GM12878 (cell line): ENCODE data around the gene SORBS2. TPM values are rescaled to one million over a fixed set of nuclear protein-coding genes. Genes with fewer than 3 reads are reported as not detected.

Source experiments
- ATAC-seq: fragments of 200-7000 bp; cut with Tn5 transposase; 3 replicates; pipeline ENCODE4 v1.9.1; 2020; ENCODE audit warnings: mild to moderate bottlenecking, moderate library complexity
- BruUV-seq: library from RNA; stranded (reverse); fragments of 400-500 nt; replicated peaks from 2 replicates; lab custom pipeline; 2021; lab: Mats Ljungman, UMichigan
- CTCF ChIA-PET: fragments of 300-600 bp; sonication (Branson Sonifier 250); formaldehyde crosslinking; extraction: SDS; loops from one replicate; lab custom pipeline; 2021; ENCODE audit warnings: inconsistent platforms; lab: Yijun Ruan, JAX
- POLR2A ChIA-PET: fragments of 350-600 bp; formaldehyde crosslinking; extraction: SDS; loops from one replicate; lab custom pipeline; 2021; ENCODE audit warnings: inconsistent platforms; lab: Charles Lee
- RAD21 ChIA-PET: fragments of 300-600 bp; sonication (Branson Sonifier 250); formaldehyde crosslinking; loops from one replicate; lab custom pipeline; 2023; ENCODE audit warnings: antibody characterized with exemption; ENCODE audit not compliant: unreplicated experiment; lab: Charles Lee
- SMC1A ChIA-PET: fragments of 300-600 bp; sonication (Branson Sonifier 250); formaldehyde crosslinking; loops from one replicate; lab custom pipeline; 2023; ENCODE audit not compliant: unreplicated experiment, uncharacterized antibody; lab: Charles Lee
- DNase-seq: peaks from one replicate; pipeline ENCODE4 v3.0.0-alpha.2; 2011; ENCODE audit warnings: low read depth, low spot score
- FAIRE-seq: peaks from 3 replicates; lab custom pipeline; 2011; peaks lifted over from hg19 to GRCh38; lab: Jason Lieb, UNC
- H2AFZ ChIP-seq: 2 replicates; pipeline ENCODE4 v1.6.0; 2011; ENCODE audit warnings: low read depth, low read length, control low read depth; ENCODE audit not compliant: control insufficient read depth
- H3K27ac ChIP-seq: 2 replicates; pipeline ENCODE4 v1.5.1; 2011; ENCODE audit warnings: control low read depth; ENCODE audit not compliant: control insufficient read depth, insufficient read depth
- H3K27me3 ChIP-seq, 2 experiments: replicated peaks in 1 of 2; 2 replicates each; pipeline versions ENCODE4 v1.6.0 to v1.6.1; 2011; ENCODE audit warnings: low read length in 1 of 2; ENCODE audit not compliant: control insufficient read depth in 2 of 2, insufficient read depth in 2 of 2
- H3K36me3 ChIP-seq, 2 experiments: 2 replicates each; pipeline ENCODE4 v1.5.1; 2011; ENCODE audit warnings: low read length in 1 of 2; ENCODE audit not compliant: control insufficient read depth in 2 of 2, insufficient read depth in 2 of 2
- H3K4me1 ChIP-seq: 2 replicates; pipeline ENCODE4 v1.6.1; 2011; ENCODE audit warnings: mild to moderate bottlenecking, low read length, moderate library complexity, mixed read lengths; ENCODE audit not compliant: control insufficient read depth, insufficient read depth
- H3K4me2 ChIP-seq: 2 replicates; pipeline ENCODE4 v1.6.0; 2011; ENCODE audit warnings: control low read depth; ENCODE audit not compliant: control insufficient read depth, insufficient read depth
- H3K4me3 ChIP-seq: fragments of 200-600 bp; sonication (generic); 2 replicates; pipeline ENCODE4 v1.5.1; 2016
- H3K79me2 ChIP-seq: 2 replicates; pipeline ENCODE4 v1.6.0; 2011; ENCODE audit warnings: low read length; ENCODE audit not compliant: control insufficient read depth, insufficient read depth
- H3K9ac ChIP-seq: 2 replicates; pipeline ENCODE4 v1.8.0; 2011; ENCODE audit warnings: low read length, control low read depth, mixed read lengths; ENCODE audit not compliant: control insufficient read depth, insufficient read depth
- H3K9me3 ChIP-seq: replicated peaks from 3 replicates; pipeline ENCODE4 v1.5.1; 2011; ENCODE audit warnings: mild to moderate bottlenecking, low read length; ENCODE audit not compliant: control insufficient read depth, insufficient read depth
- H4K20me1 ChIP-seq: 2 replicates; pipeline ENCODE4 v1.6.0; 2011; ENCODE audit not compliant: control insufficient read depth, insufficient read depth
- DPF2 ChIP-seq: fragments of 450-650 bp; IDR thresholded peaks from 2 replicates; pipeline ENCODE4 v1.6.1; 2017; ENCODE audit warnings: mild to moderate bottlenecking
- ESRRA ChIP-seq: IDR thresholded peaks from 2 replicates; pipeline ENCODE4 v1.6.1; 2012; ENCODE audit warnings: mild to moderate bottlenecking, low read length, improper control_type of control experiment
- NFXL1 ChIP-seq: fragments of 450-650 bp; IDR thresholded peaks from 2 replicates; pipeline ENCODE4 v1.6.1; 2017; ENCODE audit warnings: antibody characterized with exemption, mild to moderate bottlenecking, borderline replicate concordance
- RCOR1 ChIP-seq: conservative IDR thresholded peaks from 2 replicates; pipeline ENCODE4 v1.6.1; 2012; ENCODE audit warnings: low read depth, low read length, improper control_type of control experiment
- SMAD5 ChIP-seq: IDR thresholded peaks from 2 replicates; pipeline ENCODE4 v1.6.1; 2016; ENCODE audit warnings: antibody characterized with exemption, low read depth
- TBL1XR1 ChIP-seq: IDR thresholded peaks from 2 replicates; pipeline ENCODE4 v1.6.1; 2012; ENCODE audit warnings: low read depth, low read length, improper control_type of control experiment
- ZBTB11 ChIP-seq: fragments of 450-650 bp; formaldehyde crosslinking; IDR thresholded peaks from 2 replicates; pipeline ENCODE4 v1.5.0; 2022; ENCODE audit warnings: mild to moderate bottlenecking, missing genetic modification characterization
- WGBS: methylation state at CpG from one replicate; pipeline ENCODE4 v1.1.6; 2016; ENCODE audit warnings: low lambda C conversion rate; ENCODE audit not compliant: insufficient replicate concordance, insufficient coverage; ENCODE audit errors: missing lambda C conversion rate; 5-methylcytosine and 5-hydroxymethylcytosine counted together
- in situ Hi-C: fragments of 300-500 bp; cut with MboI; formaldehyde crosslinking; loops from 9 replicates; pipeline ENCODE4 v1.14.3; 2018; ENCODE audit warnings: mixed read lengths
- intact Hi-C: fragments of 100-400 bp; cut with micrococcal nuclease; formaldehyde crosslinking; loops from one replicate; pipeline ENCODE4 v1.14.2; 2022; ENCODE audit not compliant: unreplicated experiment
- polyA plus RNA-seq, 11 experiments: library from polyadenylated mRNA; depleted of rRNA in 4 of 11; unstranded in 6 of 11; stranded (reverse) in 5 of 11; fragments of >200 nt; fragmentation: Nextera tagmentation in 4 of 11; fragmentation: Illumina TruSeq in 1 of 11; extraction: Ambion mirVana in 4 of 11; extraction: Trizol in 1 of 11; gene quantifications; 1 replicate in 1 of 11; 2 replicates in 10 of 11; pipeline versions ENCODE4 v1.2.1 to v1.2.3, GENCODE V29; 2011 to 2016; ENCODE audit warnings: inconsistent platforms in 2 of 11, missing spikeins in 2 of 11, low read depth in 1 of 11
- total RNA-seq, 4 experiments: library from RNA; depleted of rRNA in 3 of 4; stranded (reverse); fragments of >200 nt in 3 of 4; fragmentation: Illumina TruSeq in 1 of 4; extraction: Trizol in 1 of 4; gene quantifications; 2 replicates each; pipeline versions ENCODE4 v1.2.1 to v1.2.3, GENCODE V29; 2013 to 2021

SORBS2 gene
- total and polyA plus RNA-seq, 10 of the 15 experiments (the other 5 are each of a cell fraction or from before 2014, with no cell fraction given), result 0.06 to 3.0 (median 0.79) TPM

- TF ChIP-seq ZBTB11 (no peak), NFXL1 (no peak), ESRRA (no peak)
Measured at GRCh38 chr4:185849664-185850550, 37.9 kb upstream of the SORBS2 start (continued).

- TF ChIP-seq TBL1XR1 (no peak), DPF2 (no peak), RCOR1 (no peak), SMAD5 (no peak)
- Histone ChIP-seq H2AFZ (no peak overlapping the region), H3K36me3 (no peaks in the 10 kb centered on the region), H3K4me3 (no peak overlapping the region), H3K79me2 (no peaks in the 10 kb centered on the region), H3K9ac (no peak overlapping the region), H3K27me3 (peaks cover 0 to 1% of the 10 kb centered on the region in 2 experiments; a peak in 1 of 4 replicates), H3K27ac (no peak overlapping the region), H3K4me2 (no peak overlapping the region), H3K4me1 (no peaks in the 10 kb centered on the region), H3K9me3 (no peaks in the 10 kb centered on the region; the same call in 2 of the 3 replicates), H4K20me1 (no peaks in the 10 kb centered on the region)
- RAD21 ChIA-PET, result no interaction called here
- in situ Hi-C loops (no loop called here), intact Hi-C loops (no loop called here)
- DNase-seq (no peak), FAIRE-seq (no peak), ATAC-seq (no peak)
- SMC1A ChIA-PET, result no interaction called here
- POLR2A ChIA-PET, result no interaction called here
- 47% methylated on average over 13 of the region's 13 CpGs for WGBS
- no TSS peak for BruUV-seq
- CTCF ChIA-PET, result no interaction called here
Measured at GRCh38 chr4:185847352-185848097, 35.5 kb upstream of the SORBS2 start.
